Stromal cell of bone marrow (primary cell): Measurements from ENCODE around the gene HPDL.
A peak's percentile ranks its signal among the peaks of the same experiment; 100 is the strongest.
"Not testable (repeated sequence)": the region's sequence is repeated elsewhere in the genome, so short reads cannot be mapped to it uniquely, and the experiment has no call there.

Source experiments
- DNase-seq: peaks from one replicate; pipeline ENCODE4 v3.0.0-alpha.2; 2012; ENCODE audit warnings: low read depth

HPDL gene

GRCh38 chr1:45326627-45327623 is at the start of gene HPDL:
Gene HPDL (plus strand): TSS chr1:45326895. CDS start chr1:45327149, 254 bp downstream.
- DNase-seq, result no peak

DNA sequence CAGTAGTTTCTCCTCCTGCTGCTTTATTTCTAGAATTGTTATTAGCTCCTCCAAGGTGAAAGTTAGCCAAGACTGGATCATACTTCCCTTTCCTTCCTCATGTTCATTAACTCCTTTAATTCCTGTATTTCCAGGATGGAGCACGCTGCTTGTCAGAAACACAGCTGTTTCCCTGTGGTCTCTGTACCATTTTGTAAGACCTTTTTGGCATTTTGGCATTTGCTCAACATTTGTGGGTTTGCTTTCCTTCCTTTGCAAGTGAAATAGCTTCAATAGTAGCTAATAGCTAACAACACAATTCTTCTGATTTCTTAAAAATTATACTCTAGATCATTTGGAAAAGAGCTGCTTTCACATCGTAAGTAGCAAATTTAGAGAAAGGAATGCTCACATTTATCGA is 44.3 kb upstream of the HPDL start:
- DNase-seq, result no peak

DNA sequence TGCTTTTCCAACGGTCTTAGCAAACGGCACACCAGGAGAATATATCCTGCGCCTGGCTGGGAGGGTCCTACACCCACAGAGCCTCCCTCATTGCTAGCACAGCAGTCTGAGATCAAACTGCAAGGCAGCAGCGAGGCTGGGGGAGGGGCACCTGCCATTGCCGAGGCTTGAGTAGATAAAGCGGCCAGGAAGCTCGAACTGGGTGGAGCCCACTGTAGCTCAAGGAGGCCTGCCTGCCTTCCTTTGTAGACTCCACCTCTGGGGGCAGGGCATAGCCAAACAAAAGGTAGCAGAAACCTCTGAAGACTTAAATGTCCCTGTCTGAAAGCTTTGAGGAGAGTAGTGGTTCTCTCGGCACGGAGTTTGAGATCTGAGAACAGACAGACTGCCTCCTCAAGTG is 41.8 kb upstream of the HPDL start:
- DNase-seq, result not testable (repeated sequence)

- not testable (repeated sequence) for DNase-seq
Observed at GRCh38 chr1:45286521-45286920, 40.2 kb upstream of the HPDL start.

DNA sequence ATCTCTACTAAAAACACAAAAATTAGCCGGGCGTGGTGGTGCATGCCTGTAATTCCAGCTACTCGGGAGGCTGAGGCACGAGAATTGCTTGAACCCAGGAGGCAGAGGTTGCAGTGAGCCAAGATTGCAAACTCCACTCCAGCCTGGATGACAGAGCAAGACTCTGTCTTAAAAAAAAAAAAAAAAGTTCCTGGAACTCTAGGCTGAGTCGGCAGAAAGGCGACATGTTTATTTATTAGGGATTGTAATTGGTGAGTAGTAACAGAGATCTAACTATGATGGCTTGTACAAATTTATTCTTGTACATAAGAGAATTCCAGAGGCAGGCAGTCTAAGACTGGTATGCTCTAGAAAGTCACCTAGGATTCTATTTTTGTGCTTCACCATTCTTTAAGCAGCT is 35.7 kb upstream of the HPDL start:
- not testable (repeated sequence) for DNase-seq

- DNase-seq, result no peak
Observed at GRCh38 chr1:45291716-45292115, 35.0 kb upstream of the HPDL start.

DNA sequence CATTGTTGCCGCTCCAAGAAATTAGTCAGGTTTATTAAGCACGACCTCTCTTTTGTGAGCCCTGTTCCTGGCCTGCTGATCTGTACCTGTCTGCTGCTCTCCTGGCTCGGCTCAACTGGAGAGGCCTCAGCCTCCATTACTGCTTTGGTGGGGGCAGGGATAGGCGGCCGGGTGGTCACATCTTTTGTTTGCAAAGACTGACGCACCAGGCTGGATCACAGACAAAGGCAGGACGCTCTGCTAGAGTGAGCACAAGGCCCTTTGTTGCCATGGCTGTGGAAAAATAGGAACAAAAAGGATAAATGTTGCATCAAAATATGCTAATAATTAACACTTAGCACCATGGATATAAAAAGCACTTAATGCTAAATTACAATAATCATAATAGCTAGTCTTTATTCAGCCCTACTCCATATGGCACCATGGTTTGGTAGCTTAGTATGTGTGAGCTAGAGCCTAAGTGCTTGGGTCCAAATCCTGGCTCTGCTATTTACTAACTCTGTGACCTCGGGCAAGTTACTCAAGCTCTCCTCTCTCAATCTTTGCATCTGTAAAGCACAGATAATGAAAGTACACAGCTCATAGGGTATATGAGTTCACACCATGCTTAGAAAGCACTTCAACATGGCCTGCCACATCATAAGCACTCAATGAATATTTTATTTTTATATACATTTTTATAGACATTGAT is 28.9 kb upstream of the HPDL start:
- DNase-seq, result no peak

DNA sequence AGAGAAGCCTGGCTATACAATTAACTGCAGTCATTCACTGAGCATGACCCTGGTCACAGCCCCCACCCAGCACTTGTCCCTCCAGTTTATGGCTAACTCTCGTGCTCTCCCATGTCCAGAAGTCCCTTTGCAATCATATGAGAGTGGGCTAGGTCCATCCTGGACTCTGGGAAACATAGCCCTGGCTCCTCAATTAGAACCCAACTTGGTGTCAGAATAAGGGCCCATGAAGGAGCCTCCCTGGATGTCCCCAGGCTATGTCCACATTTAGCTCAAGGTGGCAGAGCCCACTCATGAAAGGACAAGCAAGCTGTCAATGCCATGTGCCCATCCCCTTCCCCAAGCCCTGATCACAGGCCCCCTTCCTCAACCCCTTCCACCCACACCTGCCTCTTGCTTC is 27.4 kb upstream of the HPDL start:
- DNase-seq, result no peak

DNA sequence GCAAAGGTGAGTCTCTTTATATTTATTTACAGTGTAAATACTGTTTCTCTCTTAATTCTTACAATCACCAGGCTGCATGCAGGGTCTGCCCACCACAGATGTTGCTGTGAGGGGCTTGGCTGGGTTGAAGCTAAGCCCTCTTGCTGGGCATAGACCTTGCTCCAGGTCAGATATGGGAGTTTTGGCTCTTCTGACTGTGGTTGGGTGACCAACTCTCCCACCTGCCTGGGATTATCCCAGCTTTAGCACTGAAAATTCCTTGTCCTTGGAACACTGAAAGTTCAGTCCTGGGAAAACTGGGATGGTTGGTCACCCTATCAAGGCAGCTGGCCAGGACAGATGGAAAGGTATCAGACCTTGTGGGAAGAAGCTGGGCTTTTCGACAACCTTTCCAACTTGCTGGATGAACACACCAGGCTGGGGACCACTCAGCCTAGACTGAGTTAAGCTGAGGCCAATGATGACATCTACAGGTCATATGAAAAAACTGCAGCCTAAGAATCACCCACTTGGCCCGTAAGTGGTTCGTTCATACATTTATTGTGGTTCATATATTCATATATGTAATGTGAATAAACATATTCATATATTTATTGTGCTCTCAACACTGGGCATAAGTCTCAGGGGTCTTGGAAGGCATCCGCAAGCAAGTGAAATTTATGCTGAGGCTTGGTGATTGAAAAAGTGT is 26.6 kb upstream of the HPDL start:
- peak; percentile 53 for DNase-seq

DNA sequence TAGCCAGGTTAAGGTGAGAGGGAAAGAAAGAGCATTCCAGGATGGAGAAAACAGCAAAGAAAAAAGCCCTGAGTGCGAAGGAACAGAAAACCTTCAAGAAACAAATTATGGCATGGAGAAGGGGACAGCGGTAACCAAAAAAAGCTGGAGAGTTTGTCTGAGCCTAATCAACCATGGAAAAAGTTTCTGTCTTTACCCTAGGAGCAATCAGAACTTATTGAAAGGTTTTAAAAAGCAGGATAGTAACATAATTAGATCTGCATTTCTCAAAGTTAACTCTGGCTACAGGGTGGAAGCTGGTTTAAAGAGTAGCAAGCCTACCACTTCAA is 26.1 kb upstream of the HPDL start:
- DNase-seq, result no peak

DNA sequence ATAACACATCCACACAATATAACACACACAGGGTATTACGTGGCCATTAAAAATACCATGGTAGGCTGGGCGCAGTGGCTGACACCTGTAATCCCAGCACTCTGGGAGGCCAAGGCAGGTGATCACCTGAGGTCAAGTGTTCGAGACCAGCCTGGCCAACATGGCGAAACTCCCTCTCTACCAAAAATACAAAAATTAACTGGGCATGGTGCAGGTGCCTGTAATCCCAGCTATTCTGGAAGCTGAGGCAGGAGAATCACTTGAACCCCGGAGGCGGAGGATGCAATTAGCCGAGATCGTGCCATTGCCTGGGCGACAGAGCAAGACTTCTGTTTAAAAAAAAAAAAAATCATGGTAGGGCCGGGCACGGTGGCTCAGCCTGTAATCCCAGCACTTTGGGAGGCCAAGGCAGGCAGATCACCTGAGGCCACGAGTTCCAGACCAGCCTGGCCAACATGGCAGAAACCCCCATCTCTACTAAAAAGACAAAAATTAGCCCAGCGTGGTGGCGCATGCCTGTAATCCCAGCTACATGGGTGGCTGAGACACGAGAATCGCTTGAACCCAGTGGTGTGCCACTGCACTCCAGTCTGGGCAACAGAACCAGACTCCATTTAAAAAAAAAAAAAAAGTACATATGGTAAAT is 24.1 kb upstream of the HPDL start:
- DNase-seq, result no peak

GRCh38 chr1:45303520-45304310 is 23.0 kb upstream of the HPDL start:
- peak; percentile 96 for DNase-seq

DNA sequence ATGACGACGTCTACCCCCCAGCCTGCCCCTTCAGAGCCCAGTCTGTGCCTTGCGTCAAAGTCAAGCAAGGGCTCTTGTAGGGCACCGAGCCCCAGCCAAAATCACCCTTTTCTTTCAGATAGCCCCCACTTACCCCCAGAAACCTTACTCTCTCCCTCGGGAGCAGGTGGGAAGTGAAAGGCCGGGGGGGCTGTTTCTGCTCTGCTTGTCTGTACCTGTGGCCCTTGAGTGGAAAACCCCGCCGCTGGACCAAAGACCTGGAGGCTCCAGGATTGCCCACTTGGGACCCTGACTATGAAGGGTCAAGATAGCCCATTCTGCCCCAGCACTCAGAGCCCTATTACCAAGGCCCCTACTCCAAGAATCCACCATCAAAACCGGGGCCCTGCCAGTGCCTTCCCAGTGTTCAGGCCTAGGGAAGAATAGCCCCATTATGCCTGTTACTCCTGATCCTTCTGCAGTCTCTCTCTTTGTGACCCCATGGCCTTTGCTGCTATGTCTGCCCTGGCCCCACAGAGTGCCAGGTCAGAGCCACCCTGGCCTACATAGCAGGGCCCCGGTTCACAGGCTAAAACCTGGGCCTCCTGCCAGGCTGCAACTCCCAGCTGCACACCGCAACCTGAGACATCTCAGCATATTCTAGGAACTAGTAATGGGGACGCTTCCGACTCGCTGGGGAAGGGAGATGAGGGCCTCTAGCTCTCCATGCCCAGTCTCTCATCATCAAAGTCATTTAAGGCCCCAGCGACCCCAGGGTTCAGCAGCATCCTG is 22.2 kb upstream of the HPDL start:
- DNase-seq, result no peak

GRCh38 chr1:45305231-45305630 is 21.5 kb upstream of the HPDL start:
- no peak for DNase-seq

- DNase-seq, result peak; percentile 15
Observed at GRCh38 chr1:45306319-45306718, 20.4 kb upstream of the HPDL start.

- no peak for DNase-seq
Observed at GRCh38 chr1:45306905-45307304, 19.8 kb upstream of the HPDL start.

GRCh38 chr1:45314266-45314665 is 12.4 kb upstream of the HPDL start:
- no peak for DNase-seq

- no peak for DNase-seq
Observed at GRCh38 chr1:45317166-45317565, 9.5 kb upstream of the HPDL start.

DNA sequence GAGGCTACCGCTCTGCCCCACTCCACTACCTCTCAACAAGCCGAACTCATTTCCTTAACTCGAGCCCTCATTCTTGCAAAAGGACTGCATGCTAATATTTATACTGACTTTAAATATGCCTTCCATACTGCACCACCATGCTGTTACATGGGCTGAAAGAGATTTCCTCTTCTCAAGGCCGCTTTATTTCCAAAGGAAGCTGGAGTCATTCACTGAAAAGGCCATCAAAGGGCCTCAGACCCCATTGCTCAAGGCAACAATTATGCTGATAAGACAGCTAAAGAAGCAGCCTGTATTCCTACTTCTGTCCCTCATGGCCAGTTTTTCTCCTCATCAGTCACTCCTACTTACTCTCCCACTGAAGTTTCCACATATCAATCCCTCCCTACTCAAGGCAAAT is 6.9 kb upstream of the HPDL start:
- no peak for DNase-seq

- DNase-seq, result no peak
Observed at GRCh38 chr1:45321444-45321843, 5.3 kb upstream of the HPDL start.
